GM23248 (cell line): ENCODE results near the gene THADA.

Experiments
- EZH2 ChIP-seq: fragments of 200-600 bp; sonication (generic); IDR thresholded peaks from 2 replicates; pipeline ENCODE4 v1.6.1; 2018; ENCODE audit warnings: antibody characterized with exemption, mild to moderate bottlenecking; ENCODE audit not compliant: insufficient read depth, poor library complexity, severe bottlenecking
- EZH2phosphoT487 ChIP-seq: fragments of 200-600 bp; sonication (generic); IDR thresholded peaks from 2 replicates; pipeline ENCODE4 v1.6.1; 2018; ENCODE audit warnings: antibody characterized with exemption, moderate library complexity, mild to moderate bottlenecking, low read depth; ENCODE audit not compliant: insufficient read depth

GRCh38 chr2:43424262-43425207, 171.3 kb downstream of the THADA start:
- TF ChIP-seq EZH2 (no peak), EZH2phosphoT487 (no peak)
